Measurements from ENCODE around the gene TNNI2. TPM values are rescaled to one million over a fixed set of nuclear protein-coding genes. Genes with fewer than 3 reads are reported as not detected.

TNNI2 gene
- total RNA-seq, 1 donor from 2014 or later: 1.1 TPM

DNA sequence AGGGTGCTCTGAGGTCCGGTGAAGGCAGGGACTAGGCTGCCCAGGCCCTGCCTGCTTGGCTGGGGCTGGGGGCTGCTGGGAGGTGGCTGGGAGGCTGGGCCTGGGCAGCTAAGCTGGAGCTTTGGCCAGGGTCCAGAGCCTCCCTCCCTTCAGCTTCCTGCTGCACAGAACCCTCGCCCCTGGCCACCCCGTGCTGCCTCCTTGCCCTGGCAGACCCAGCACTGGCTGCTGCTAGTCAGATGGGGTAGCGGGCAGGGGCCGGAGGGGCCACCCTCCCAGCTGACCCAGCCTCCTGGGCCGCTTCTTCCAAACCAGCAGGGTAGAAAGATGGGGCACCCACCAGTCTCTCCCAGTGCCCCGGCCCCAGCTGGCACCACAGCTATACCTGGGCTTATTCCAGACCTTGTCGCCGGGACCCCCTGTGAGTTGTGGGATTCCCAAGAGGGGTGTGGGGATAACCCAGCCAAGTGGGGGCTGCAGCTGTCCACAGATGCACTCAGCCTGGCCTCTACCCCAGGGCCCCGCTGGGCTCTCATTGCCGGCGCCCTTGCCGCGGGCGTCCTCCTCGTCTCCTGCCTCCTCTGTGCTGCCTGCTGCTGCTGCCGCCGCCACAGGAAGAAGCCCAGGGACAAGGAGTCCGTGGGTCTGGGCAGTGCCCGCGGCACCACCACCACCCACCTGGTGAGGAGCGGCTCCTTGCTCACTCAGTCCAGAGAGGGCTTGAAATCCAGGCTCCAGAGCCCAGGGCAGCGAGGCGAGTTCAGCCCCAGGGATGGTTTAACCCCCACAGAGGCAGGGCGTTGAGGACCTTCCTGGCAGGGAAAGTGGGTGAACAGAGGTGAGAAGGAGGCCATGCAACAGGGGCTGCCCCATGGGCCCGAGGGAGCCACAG, 3.8 kb upstream of the TNNI2 start, which contains the start of gene SYT8:
TSS of gene SYT8 (plus strand) at position 212 of the 892 bp plus-strand sequence. CDS start at position 328, 116 bp downstream.
- TF ChIP-seq, protein P1, sequence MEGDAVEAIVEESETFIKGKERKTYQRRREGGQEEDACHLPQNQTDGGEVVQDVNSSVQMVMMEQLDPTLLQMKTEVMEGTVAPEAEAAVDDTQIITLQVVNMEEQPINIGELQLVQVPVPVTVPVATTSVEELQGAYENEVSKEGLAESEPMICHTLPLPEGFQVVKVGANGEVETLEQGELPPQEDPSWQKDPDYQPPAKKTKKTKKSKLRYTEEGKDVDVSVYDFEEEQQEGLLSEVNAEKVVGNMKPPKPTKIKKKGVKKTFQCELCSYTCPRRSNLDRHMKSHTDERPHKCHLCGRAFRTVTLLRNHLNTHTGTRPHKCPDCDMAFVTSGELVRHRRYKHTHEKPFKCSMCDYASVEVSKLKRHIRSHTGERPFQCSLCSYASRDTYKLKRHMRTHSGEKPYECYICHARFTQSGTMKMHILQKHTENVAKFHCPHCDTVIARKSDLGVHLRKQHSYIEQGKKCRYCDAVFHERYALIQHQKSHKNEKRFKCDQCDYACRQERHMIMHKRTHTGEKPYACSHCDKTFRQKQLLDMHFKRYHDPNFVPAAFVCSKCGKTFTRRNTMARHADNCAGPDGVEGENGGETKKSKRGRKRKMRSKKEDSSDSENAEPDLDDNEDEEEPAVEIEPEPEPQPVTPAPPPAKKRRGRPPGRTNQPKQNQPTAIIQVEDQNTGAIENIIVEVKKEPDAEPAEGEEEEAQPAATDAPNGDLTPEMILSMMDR (IDR thresholded peaks at IDR 0.05): no peak
- no peaks in the 10 kb centered on the region for H3K9me3 Mint-ChIP-seq (ENCODE audit: unreplicated experiment)
- peaks cover 41% of the 10 kb centered on the region for H3K4me1 Mint-ChIP-seq (ENCODE audit: unreplicated experiment)
- H3K4me3 Mint-ChIP-seq (ENCODE audit: unreplicated experiment): no peak within 1 kb of the TSS
- no peak for DNase-seq (ENCODE audit: extremely low spot score, unreplicated experiment)
- H3K36me3 Mint-ChIP-seq (ENCODE audit: unreplicated experiment): no peaks in the 10 kb centered on the region
- no peaks in the 10 kb centered on the region for H3K27me3 Mint-ChIP-seq (ENCODE audit: unreplicated experiment)
- H3K27ac Mint-ChIP-seq (ENCODE audit: unreplicated experiment): no peak within 1 kb of the TSS

GRCh38 chr11:1835671-1836010, 3.1 kb upstream of the TNNI2 start:
- TF ChIP-seq, protein P1 (IDR thresholded peaks at IDR 0.05): no peak
- Mint-ChIP-seq H3K27ac (ENCODE audit: unreplicated experiment) (no peak overlapping the region), H3K9me3 (ENCODE audit: unreplicated experiment) (no peaks in the 10 kb centered on the region), H3K27me3 (ENCODE audit: unreplicated experiment) (no peaks in the 10 kb centered on the region), H3K4me1 (ENCODE audit: unreplicated experiment) (peaks cover 34% of the 10 kb centered on the region), H3K4me3 (ENCODE audit: unreplicated experiment) (no peak overlapping the region), H3K36me3 (ENCODE audit: unreplicated experiment) (no peaks in the 10 kb centered on the region)
- DNase-seq (ENCODE audit: extremely low spot score, unreplicated experiment): no peak

GRCh38 chr11:1836011-1836945, 2.5 kb upstream of the TNNI2 start:
- TF ChIP-seq, protein P1 (IDR thresholded peaks at IDR 0.05): no peak
- no peaks in the 10 kb centered on the region for H3K27me3 Mint-ChIP-seq (ENCODE audit: unreplicated experiment)
- DNase-seq (ENCODE audit: extremely low spot score, unreplicated experiment): no peak
- H3K4me1 Mint-ChIP-seq (ENCODE audit: unreplicated experiment): peaks cover 30% of the 10 kb centered on the region
- no peak overlapping the region for H3K27ac Mint-ChIP-seq (ENCODE audit: unreplicated experiment)
- H3K9me3 Mint-ChIP-seq (ENCODE audit: unreplicated experiment): no peaks in the 10 kb centered on the region
- H3K4me3 Mint-ChIP-seq (ENCODE audit: unreplicated experiment): no peak overlapping the region
- H3K36me3 Mint-ChIP-seq (ENCODE audit: unreplicated experiment): no peaks in the 10 kb centered on the region

GRCh38 chr11:1837171-1838076, 1.4 kb upstream of the TNNI2 start:
- Mint-ChIP-seq H3K4me3 (ENCODE audit: unreplicated experiment) (no peak overlapping the region), H3K27ac (ENCODE audit: unreplicated experiment) (no peak overlapping the region), H3K4me1 (ENCODE audit: unreplicated experiment) (peaks cover 23% of the 10 kb centered on the region), H3K9me3 (ENCODE audit: unreplicated experiment) (no peaks in the 10 kb centered on the region), H3K36me3 (ENCODE audit: unreplicated experiment) (no peaks in the 10 kb centered on the region), H3K27me3 (ENCODE audit: unreplicated experiment) (no peaks in the 10 kb centered on the region)
- TF ChIP-seq, protein P1 (IDR thresholded peaks at IDR 0.05): peak; percentile 95
- DNase-seq (ENCODE audit: extremely low spot score, unreplicated experiment): no peak
